Germinal center (tissue), 1 donor: ENCODE results near the gene COL15A1.
"Not testable (repeated sequence)": the region's sequence is repeated elsewhere in the genome, so short reads cannot be mapped to it uniquely, and the experiment has no call there.

Source experiments
- DNase-seq: peaks from one replicate; pipeline ENCODE4 v3.0.0; 2012; ENCODE audit warnings: mixed read lengths, low spot score

COL15A1 gene

DNA sequence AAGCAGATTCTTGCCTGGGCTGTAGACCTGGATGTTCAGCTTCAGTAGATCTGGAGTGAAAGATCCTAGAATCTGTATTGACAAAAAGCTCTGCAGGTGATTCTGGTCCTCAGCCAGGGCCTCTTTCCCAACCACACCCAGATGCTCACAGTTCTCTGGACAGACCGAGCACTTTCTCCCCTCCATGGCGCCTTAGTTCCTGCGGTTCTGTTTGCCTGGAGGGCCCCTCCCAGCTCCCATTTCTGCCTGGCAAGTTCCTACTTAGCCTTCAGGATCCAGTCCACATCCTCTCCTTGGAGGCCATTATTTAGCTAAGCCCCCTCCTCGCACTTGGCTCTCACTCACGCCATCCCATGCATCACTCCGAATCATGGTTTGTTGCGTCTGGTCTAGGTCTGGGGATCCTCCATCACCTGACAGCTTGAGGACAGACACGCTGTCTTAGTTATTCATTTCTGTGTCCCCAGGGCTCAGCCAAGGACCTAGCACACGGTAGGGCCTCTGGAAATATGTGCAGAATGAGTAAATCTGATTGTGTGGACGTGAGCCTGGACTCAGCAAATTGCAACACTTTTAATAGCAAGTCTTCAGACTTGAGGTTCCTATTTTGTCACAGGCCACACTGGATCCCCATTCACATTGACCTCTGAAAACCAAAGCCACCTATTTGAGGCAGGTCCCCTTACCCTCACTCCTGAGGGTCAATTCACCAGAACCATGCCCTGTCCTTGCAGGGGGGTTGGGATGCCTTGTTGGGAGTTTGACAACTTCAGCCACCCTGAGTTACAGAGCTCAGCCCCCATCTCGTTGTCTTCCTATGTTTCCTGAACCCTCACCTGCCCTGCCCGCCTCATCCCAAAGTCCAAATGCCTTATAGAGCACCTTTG is 50.7 kb downstream of the COL15A1 start:
- DNase-seq: no peak

DNA sequence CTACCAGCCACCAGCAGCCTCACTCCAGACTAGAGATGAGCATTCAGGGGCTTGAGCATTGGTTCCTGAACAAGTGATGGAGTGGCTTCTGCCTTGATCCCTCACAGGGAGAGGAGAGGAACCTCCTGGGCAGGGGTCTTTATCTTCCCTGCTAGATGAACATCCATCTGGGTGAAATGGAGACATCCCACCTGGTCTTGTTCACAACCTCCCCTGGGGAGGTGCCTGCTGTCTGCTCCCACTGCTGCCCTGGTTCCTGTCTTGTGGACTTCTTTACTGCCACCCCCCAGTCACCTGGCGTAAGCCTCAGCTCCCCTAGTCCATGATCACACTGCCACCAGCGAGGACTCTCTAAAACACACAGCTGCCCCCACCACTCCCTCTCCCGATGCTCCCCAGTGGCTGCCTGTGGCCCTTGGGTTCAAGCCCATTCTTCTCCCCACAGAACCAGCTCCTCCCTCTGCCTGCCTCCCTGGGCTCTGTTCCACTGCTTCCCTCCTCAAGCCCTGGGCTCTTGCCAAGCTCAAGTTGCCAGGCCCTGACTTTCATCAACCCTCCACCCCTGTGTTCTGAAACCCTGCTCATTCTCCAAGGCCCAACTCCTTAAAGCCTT is 51.5 kb downstream of the COL15A1 start:
- DNase-seq: no peak

DNA sequence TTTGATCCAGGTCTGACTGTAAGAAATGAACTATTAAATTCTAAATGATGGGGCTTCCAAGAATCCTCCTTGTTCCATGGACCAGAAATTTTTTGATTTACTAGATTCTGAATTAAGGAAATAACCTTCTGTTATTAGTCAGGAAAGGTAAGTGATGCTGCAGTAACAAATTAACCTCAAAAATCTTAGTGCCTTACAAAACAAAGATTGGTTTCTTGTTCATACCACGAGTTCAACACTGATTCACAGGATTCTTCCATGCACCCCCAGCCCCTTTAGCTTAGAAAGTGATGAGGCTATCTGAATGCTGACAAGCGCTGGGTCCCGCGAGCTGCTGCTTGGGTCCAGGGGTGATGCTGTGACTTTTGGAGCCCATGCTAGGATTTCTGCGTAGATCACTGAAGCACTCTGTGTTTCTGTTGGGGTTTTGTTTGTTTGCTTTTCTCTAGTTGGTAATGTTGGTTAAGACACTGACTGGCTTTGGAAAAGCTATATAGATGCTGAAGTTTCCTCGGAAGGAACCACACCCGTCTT is 52.3 kb downstream of the COL15A1 start:
- no peak for DNase-seq

DNA sequence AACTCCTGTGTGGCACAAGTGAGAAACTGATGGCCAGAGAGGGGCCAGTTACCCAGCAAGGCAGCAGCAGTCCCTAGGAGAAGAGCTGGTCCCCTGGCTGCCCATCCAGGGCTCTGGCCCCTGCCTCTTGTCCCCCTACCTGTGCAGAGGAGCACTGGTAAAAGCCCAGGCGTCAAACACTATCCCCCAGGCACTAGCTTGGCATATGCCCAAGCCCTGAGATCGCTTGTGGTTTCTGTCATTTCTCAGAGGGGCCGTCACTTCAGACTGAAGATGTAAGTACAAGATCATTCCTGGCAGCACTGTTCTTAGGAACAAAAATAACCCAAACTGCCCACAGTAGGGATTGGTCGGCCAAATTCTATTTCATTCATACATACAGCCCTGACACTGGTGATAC is 53.9 kb downstream of the COL15A1 start:
- DNase-seq: no peak

DNA sequence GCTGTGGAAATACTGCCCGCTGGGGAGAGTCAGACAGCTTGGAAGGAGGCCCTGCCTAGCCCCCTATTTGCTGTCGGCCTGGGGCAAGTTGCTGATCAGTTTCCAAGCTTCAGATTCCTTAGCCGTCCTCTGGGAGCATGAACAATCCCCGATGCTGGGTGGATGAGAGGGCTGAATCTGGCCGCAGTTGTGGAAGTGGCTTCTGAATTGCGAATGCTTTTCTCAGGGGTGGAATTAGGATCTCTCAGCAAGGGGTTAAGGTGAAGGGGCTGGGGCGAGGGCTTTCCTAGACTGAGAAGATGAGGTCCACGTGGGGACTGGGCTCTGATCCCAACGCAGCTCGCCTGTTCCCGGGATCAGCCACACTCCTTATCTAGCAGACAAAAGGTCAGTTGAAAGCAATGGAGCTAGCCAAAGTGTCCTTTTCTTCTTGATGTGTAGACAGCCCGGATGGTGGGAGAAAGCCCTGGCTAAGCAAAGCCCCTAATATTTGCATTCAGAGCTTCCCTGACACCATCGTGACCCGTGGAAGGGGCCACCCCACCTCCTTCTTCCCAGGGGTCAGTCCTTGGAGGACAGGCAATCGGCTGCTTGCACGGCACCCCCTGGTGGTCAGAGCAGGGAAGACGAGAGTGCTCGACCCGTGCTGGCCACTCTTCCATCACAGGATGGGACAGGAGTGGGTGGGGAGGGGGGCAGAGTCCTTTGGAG is 54.9 kb downstream of the COL15A1 start:
- peak; percentile 67 for DNase-seq

DNA sequence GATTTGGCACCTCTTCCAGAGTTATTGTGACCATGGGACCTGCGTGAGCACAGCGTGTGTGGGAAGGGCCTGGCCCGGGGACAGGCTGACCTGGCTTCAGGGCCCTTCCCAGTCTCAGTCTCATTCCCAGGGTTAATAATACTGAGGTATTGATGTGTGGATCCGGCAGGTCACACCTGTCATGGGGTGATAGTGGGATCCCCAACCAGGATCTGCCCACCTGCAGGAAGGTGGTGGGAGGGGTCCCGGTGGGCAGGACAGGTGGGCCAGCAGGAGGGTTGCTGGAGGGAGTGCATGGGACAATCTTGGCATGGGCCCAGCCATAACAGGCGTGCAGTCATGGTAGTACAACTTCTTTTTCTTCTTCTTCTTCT is 55.4 kb downstream of the COL15A1 start:
- no peak for DNase-seq

DNA sequence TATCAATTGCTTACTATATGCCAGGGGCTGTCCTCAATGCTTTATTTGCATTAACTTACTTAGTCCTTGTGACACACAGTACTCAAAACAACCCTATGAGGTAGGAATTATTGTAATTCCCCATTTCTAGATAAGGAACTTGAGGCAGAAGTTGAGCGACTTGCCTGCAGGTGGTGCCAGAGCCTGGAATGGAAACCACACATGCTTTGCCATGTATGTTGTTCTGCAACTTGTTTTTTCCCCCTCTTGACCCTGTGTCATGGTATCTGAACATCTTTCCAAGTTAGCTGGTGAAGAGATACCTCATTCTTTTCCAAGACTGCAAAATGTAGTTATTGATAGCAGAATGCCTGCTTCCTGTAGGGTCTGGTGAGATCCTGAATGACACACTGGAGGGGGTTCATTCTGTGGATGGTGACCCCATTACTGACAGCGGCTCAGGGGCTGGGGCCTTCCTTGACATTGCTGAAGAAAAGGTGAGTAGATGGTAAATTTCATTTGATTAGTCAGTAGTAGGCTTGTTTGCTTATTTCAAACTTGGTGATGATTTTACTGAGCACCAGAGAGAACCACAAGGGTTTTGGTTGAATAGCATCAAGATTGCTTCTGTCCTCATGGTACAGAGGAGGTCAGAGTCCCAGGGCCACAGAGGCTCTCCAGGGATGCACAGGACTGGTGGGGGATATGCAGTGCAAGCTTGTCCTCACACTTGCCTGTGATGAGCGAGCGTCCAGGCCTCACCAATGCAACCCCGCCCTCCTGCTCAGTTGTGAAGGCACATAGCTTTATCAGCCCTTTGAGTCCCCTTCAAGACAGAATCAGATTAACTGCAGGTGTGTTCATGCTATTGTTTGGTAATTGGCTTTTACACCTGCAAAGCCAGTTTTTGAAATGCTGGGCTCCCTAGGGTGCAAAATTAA is 57.0 kb downstream of the COL15A1 start:
- peak; percentile 46 for DNase-seq

DNA sequence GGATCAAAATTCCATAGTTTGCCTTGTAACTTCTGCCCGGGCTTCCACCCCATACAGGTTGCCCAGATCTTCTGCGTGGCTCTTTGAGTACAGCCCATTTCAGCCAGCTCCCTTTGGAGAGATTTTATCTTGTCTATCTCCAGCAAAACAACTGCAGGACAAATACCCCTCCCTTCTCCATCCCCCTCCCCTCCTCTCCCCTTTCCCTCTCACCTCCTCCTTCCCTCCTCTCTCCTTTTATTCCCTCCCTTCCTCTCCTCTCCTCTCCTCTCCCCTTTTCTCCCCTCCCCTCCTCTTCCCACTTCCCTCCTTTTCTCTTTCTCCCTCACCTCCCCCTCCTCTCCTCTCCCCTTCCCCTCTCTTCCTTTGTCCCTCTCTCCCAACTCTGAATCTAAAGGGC is 58.2 kb downstream of the COL15A1 start:
- DNase-seq: no peak

DNA sequence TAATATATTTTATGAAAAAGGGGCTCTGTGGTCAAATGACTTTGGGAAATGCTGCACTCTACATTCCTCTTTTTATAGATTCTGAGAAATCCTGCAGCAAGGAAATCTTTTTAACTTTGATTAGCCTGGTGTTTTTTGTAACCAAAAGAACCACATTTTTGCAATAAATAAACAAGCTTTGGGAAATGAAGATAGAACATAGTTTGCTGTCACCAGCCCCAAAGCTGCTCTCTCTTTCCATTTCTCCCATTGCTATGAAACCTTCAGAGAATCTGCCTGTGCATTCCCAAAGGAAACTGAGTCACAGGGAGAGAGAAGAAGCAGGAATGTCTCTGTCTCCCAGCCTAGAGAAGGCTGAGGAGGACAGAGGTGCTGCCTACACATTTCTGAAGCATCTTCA is 59.0 kb downstream of the COL15A1 start:
- no peak for DNase-seq

DNA sequence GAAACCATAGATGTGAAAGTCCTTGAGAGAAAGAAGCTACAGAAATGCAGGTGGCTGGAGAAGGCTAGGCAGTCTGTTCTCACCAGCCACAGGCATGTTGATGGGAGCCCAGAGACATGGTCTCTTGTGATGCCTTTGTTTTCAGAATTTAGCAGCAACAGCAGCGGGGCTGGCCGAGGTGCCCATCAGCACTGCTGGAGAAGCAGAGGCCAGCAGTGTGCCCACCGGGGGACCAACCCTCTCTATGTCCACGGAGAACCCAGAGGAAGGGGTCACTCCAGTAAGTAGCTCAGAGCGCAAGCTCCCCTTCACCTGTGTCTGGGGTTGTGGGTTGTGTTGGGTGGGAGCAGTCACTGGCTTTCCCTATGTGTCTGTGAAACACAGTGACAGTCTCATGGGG is 59.6 kb downstream of the COL15A1 start:
- DNase-seq: no peak

DNA sequence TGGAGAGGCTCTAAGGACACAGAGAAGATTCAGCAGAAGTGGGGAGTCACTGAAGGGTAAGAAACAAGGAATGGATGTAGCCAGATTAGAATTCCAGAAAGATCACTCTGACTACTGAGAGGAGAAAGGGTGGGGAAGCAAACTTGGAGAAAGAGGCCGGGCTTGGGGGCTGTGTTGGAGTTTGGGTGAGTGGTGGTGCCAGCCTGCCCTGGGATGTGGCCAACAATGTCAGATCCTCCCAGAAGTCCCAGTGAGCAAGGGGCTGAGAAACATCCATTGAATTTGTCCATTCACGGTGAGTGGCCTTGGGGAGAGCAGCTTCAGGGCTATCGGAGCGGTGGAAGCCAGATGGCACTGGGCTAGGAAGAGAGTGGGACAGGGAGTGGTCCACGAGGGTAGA is 60.4 kb downstream of the COL15A1 start:
- DNase-seq: no peak

DNA sequence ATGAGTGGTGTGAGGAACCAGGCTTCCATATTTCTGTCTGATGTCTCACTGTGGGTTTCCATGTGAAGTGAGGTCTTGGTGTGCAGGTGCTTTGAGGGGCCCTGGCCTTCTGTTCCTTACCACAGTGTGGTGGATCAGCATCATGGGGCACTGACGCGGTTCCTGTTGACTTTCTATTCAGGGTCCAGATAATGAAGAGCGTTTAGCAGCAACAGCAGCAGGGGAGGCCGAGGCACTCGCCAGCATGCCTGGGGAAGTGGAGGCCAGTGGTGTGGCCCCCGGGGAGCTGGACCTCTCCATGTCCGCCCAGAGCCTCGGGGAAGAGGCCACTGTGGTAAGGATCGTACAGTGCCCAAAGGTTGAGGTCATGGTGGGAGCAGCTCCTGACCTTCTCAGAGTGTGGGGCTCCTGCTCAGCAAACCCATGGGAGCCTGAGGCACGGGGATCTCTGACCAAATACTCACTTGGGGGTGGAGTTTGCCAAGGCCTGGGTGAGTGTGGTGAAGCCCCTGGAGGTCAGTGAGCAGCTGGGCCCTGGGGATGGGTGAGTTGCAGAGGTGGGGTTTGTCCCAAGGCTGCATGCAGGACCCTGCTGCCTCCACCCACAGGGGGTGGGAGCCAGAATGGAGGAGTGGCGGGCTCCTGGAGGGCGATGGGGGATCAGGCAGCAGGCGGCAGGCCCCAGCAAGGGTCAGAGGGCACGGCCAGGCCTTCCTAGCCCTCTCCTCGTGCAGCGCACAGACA is 61.2 kb downstream of the COL15A1 start:
- DNase-seq: no peak

DNA sequence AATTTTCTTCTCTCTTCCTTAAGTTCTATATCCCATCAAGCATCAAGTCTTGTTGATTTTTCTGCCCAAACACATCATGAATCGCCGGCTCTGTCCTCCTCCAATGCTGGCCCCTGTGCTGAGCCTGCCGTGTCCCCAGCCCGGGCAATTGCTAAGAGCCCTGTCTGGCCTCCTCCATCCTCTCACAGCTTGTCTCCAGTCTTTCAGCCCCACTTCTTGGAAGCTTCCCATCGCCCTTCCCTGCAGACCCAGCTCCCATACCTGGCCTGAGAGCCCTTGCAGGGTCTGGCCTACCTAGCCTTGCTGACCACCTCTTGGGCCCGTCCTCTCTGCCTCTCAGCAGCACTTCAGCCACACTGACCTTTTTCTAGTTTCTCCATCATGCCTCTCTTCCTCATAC is 61.9 kb downstream of the COL15A1 start:
- no peak for DNase-seq

DNA sequence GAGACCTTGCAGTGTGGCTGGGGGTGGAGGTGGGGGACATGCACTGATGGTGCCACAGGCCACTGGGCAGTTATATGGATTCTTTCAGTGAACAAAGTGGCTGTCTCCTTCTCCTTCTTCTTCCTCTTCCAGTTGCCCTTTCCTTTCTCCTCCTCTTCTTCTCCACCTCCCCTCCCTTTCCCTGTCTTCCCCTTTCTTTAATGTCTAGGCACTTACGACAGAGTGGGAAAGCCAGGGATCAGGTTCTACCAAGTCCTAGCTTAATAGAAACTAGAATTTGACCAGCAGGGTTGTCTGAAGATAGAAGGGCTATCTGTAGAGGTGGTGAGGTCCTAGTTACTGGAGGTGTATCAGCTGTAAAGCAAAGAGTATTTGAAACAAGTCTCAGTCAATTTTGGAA is 62.8 kb downstream of the COL15A1 start:
- DNase-seq: no peak

DNA sequence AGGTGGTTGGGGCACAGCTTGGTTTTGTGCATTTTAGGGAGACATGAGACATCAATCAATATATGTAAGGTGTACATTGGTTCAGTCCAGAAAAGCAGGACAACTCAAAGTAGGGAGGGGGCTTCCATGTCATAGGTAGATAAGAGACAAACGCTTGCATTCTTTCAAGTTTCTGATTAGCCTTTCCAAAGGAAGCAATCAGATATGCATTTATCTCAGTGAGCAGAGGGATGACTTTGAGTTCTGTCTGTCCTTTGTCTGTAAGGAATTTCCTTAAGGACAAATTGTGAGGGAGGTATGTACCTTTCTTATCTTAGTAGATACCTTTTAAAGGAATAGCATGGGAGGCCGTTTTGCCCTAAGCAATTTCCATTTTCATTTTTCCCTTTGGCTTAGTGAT is 63.3 kb downstream of the COL15A1 start:
- DNase-seq: no peak

DNA sequence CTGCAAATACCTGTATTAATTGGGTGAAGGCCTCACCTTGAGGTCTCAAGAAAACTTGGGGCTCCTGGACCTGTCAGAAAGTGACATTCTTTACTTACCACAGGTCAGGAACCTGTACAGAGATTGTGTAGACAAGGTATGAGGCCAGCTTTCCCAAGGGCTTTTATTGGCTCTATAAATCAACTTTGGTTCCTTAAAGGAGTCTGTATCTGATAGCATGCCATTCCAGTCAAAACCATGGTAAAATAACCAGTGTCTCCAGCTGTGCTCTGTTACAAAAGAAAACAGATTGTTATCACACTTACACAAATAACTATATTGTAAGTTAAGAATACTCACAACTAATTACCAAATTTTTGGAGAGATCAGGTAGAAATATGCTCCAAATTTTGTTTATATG is 64.5 kb downstream of the COL15A1 start:
- DNase-seq: no peak

DNA sequence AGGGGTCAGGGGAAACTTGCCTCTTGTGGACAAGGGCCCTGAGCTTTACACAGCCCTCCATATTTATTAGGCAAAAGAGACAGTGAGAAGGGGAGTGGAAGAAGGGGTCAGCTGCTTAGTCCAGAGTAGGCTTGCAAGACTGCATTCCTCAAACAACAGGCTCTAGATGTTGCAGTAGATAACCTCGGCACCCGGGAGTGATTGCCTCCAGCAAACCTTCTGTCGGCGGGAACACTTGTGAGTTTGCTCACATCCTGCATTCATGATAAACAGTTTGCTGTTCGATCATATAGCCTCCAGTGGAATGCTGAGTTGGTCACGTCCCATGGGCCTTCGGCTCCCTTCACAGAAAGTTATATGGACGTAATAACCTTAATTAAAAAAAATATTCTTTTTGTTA is 66.7 kb downstream of the COL15A1 start:
- not testable (repeated sequence) for DNase-seq

DNA sequence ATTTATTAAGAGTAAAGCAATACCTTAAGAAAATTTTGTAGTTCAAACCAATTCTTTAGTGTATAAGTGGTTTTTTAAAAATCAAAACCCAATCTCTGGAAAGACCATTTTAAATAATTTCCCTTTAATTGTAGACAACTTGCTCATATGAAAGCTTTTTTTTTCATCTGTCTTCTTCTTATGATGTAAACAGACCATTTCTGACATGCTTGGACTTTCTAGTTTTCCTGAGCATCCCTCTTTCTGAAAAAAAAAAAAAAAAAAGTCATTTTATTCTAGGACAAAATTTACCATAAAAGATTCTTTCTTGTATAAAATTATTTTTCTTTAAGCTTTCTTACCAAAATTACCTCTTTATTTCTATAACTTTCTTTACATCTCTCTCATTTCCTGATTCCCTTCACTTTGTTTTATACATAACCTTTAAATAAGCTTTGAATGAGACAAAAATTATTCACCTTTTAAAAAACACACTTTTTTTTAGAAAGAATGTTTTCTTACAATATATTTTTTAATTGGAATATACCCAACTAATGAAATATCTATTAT is 67.5 kb downstream of the COL15A1 start:
- DNase-seq: no peak

DNA sequence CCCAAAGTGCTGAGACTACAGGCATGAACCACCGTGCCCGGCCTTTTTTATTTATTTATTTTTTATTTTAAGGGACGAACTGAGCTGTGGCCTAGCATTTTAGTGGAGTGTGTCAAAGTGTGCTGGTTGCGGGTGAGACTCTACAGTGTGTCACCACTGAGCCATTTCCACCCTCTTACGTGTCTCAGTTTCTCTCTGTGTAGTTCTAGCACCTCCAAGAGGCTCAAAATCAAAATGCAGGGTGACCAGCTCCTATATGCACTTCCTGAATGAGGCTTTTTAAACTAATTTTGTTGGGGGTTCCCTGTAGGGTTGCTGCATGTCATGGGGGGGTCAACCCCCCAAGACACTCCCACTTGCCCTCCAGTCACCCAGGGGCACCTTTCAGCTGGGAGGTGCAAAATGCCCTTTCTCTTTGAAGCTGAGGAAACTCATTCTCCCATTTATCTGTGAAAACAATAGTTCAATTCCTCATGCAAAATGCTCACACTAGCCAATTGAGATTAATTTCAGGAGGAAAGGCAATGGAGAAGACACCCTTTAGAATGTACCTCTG is 69.3 kb downstream of the COL15A1 start:
- DNase-seq: no peak

DNA sequence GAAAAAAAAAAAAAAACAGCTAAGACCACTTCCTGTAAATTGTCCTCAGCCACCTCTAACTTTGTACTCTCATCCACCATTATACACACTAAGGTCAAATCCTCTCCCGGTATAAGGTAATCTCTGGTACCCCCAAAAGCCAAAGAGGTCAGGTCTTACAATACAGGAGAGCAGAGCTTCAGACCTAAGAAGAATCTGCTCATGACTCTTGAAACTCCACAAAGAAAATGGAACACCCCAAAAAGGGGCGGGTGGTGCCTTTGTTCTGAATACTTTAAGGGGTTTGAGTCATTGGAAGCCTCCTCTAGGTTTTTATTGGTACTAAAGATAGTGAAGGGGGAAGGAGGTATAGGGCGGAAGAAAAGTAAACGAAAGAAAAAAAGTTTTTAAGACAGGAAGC is 69.8 kb downstream of the COL15A1 start:
- no peak for DNase-seq
